Measurements from ENCODE around the gene MYO3B. TPM values are rescaled to one million over a fixed set of nuclear protein-coding genes. Genes with fewer than 3 reads are reported as not detected.

MYO3B gene
- total RNA-seq, 1 experiment from 2014 or later: 0.50 TPM

GRCh38 chr2:170432823-170433222, 254.9 kb downstream of the MYO3B start (continued):
- TF ChIP-seq ZNF425 (CRISPR knock-in tag; conservative IDR thresholded peaks at IDR 0.05) (no peak), ZNF423 (CRISPR knock-in tag; IDR thresholded peaks at IDR 0.05) (no peak), IRF1 (CRISPR knock-in tag; IDR thresholded peaks at IDR 0.05) (no peak), PRDM15 (CRISPR knock-in tag; IDR thresholded peaks at IDR 0.05) (no peak), HMGA2 (CRISPR knock-in tag; IDR thresholded peaks at IDR 0.05) (no peak), FOXK1 (CRISPR knock-in tag; IDR thresholded peaks at IDR 0.05) (no peak)

- H3K9me3 Mint-ChIP-seq: no peaks in the 10 kb centered on the region
- POLR2A ChIA-PET: no interaction called here
- ATAC-seq: no peak
- H3K27me3 Mint-ChIP-seq (ENCODE audit: low read depth): peaks cover 57% of the 10 kb centered on the region
- H3K27ac Mint-ChIP-seq: no peak overlapping the region
- CTCF ChIA-PET: no interaction called here
- no peak for DNase-seq (ENCODE audit: low spot score)
- H3K4me1 Mint-ChIP-seq: peaks cover 40% of the 10 kb centered on the region
- H3K36me3 Mint-ChIP-seq: no peaks in the 10 kb centered on the region
- H3K4me3 Mint-ChIP-seq: no peak overlapping the region
- TF ChIP-seq CTCF (IDR thresholded peaks at IDR 0.05) (no peak), CREM (CRISPR knock-in tag; IDR thresholded peaks at IDR 0.05) (no peak), E2F4 (CRISPR knock-in tag; IDR thresholded peaks at IDR 0.05; ENCODE audit: borderline replicate concordance, low read depth) (no peak), AFF4 (CRISPR knock-in tag; IDR thresholded peaks at IDR 0.05; ENCODE audit: borderline replicate concordance) (no peak), ZNF263 (CRISPR knock-in tag; IDR thresholded peaks at IDR 0.05; ENCODE audit: low read depth) (no peak), ZNF317 (CRISPR knock-in tag; IDR thresholded peaks at IDR 0.05; ENCODE audit: borderline replicate concordance, low read depth) (no peak), TP53 (CRISPR knock-in tag; IDR thresholded peaks at IDR 0.05) (no peak), SMAD4 (CRISPR knock-in tag; IDR thresholded peaks at IDR 0.05) (no peak), MLX (CRISPR knock-in tag; IDR thresholded peaks at IDR 0.05) (no peak), ZNF512 (CRISPR knock-in tag; IDR thresholded peaks at IDR 0.05; ENCODE audit: borderline replicate concordance) (no peak), ATF2 (CRISPR knock-in tag; IDR thresholded peaks at IDR 0.05; ENCODE audit: borderline replicate concordance, low read depth) (no peak), NR1H2 (CRISPR knock-in tag; IDR thresholded peaks at IDR 0.05) (no peak), FOXP1 (CRISPR knock-in tag; IDR thresholded peaks at IDR 0.05; ENCODE audit: borderline replicate concordance) (no peak)
Observed at GRCh38 chr2:170433448-170433847, 255.5 kb downstream of the MYO3B start.

Measured in WTC11 (cell line).